Peyer's patch (tissue), 4 donors: Measurements from ENCODE around the gene FCN1. TPM values are rescaled to one million over a fixed set of nuclear protein-coding genes. Genes with fewer than 3 reads are reported as not detected.
A peak's percentile ranks its signal among the peaks of the same experiment; 100 is the strongest.

Experiments used
- DNase-seq, 3 donors: peaks; one replicate each; pipeline ENCODE4 v3.0.0-alpha.2; 2017 to 2019
- H3K27ac ChIP-seq, 4 donors: fragments of 200-600 bp; sonication (generic); one replicate each; pipeline ENCODE4 v1.5.1; 2016 to 2019
- H3K27me3 ChIP-seq, 2 donors: fragments of 200-600 bp; sonication (generic); one replicate each; pipeline ENCODE4 v1.5.1; 2019
- H3K36me3 ChIP-seq, 3 donors: fragments of 200-600 bp; sonication (generic); one replicate each; pipeline ENCODE4 v1.5.1; 2016 to 2019
- H3K4me1 ChIP-seq, 4 donors: fragments of 200-600 bp; sonication (generic); one replicate each; pipeline ENCODE4 v1.5.1; 2016 to 2019
- H3K4me3 ChIP-seq, 4 donors: fragments of 200-600 bp; sonication (generic); 1 replicate in 3 of 4; 2 replicates in 1 of 4; pipeline ENCODE4 v1.5.1; 2016 to 2019; ENCODE audit warnings: mild to moderate bottlenecking in 1 of 4
- H3K9me3 ChIP-seq, 4 donors: fragments of 200-600 bp; sonication (generic); one replicate each; pipeline ENCODE4 v1.5.1; 2016 to 2019; ENCODE audit warnings: mild to moderate bottlenecking in 1 of 4
- CTCF ChIP-seq, 6 experiments: fragments of 450-650 bp in 4 of 6; fragments of 200-600 bp in 2 of 6; sonication (generic) in 1 of 6; IDR thresholded peaks; one replicate each; pipeline ENCODE4 v1.5.1; 2017 to 2019; ENCODE audit warnings: antibody characterized with exemption in 6 of 6, mild to moderate bottlenecking in 3 of 6, moderate library complexity in 1 of 6
- POLR2A ChIP-seq, 2 donors: fragments of 450-650 bp; IDR thresholded peaks; one replicate each; pipeline ENCODE4 v1.5.1; 2017; ENCODE audit warnings: antibody characterized with exemption in 2 of 2, mild to moderate bottlenecking in 2 of 2, moderate library complexity in 2 of 2
- total RNA-seq, 4 donors: library from RNA; depleted of rRNA; stranded (reverse); fragments of >200 nt; gene quantifications; one replicate each; pipeline ENCODE4 v1.1.0, GENCODE V29; 2016

The FCN1 gene
- total RNA-seq, 4 donors from 2014 or later = 2.5 TPM; not detected in 3

- peak in 1 of 3 donors; percentile 40 for DNase-seq
- no peak for TF ChIP-seq CTCF (IDR thresholded peaks at IDR 0.05)
- no peak for TF ChIP-seq POLR2A (IDR thresholded peaks at IDR 0.05)
- H3K27me3 ChIP-seq = no peaks in the 10 kb centered on the region
Observed at GRCh38 chr9:134940236-134941208, 22.8 kb upstream of the FCN1 start.

GRCh38 chr9:134939836-134940235 lies 22.1 kb upstream of the FCN1 start:
- Histone ChIP-seq H3K9me3 (no peaks in the 10 kb centered on the region), H3K27me3 (no peaks in the 10 kb centered on the region), H3K4me3 (no peak overlapping the region), H3K36me3 (no peaks in the 10 kb centered on the region), H3K4me1 (peaks cover 0 to 7% (median 0%) of the 10 kb centered on the region in 4 donors), H3K27ac (no peak overlapping the region)
- no peak for DNase-seq
- TF ChIP-seq POLR2A (IDR thresholded peaks at IDR 0.05) = no peak
- no peak for TF ChIP-seq CTCF (IDR thresholded peaks at IDR 0.05)

More at GRCh38 chr9:134940236-134941208, 22.8 kb upstream of the FCN1 start:
- Histone ChIP-seq H3K36me3 (no peaks in the 10 kb centered on the region), H3K27ac (no peak overlapping the region), H3K4me3 (no peak overlapping the region), H3K9me3 (no peaks in the 10 kb centered on the region), H3K4me1 (peaks cover 0 to 7% (median 0%) of the 10 kb centered on the region in 4 donors)

- no peak for TF ChIP-seq POLR2A (IDR thresholded peaks at IDR 0.05)
- no peak for TF ChIP-seq CTCF (IDR thresholded peaks at IDR 0.05)
- no peaks in the 10 kb centered on the region for H3K36me3 ChIP-seq
- no peaks in the 10 kb centered on the region for H3K27me3 ChIP-seq
Observed at GRCh38 chr9:134939080-134939733, 21.5 kb upstream of the FCN1 start.

GRCh38 chr9:134938346-134939079 lies 20.8 kb upstream of the FCN1 start:
- DNase-seq = peak in 1 of 3 donors; percentile 43
- Histone ChIP-seq H3K27ac (no peak overlapping the region), H3K27me3 (no peaks in the 10 kb centered on the region), H3K36me3 (no peaks in the 10 kb centered on the region), H3K9me3 (no peaks in the 10 kb centered on the region), H3K4me1 (no peaks in the 10 kb centered on the region), H3K4me3 (no peak overlapping the region)
- no peak for TF ChIP-seq CTCF (IDR thresholded peaks at IDR 0.05)
- TF ChIP-seq POLR2A (IDR thresholded peaks at IDR 0.05) = no peak

More at GRCh38 chr9:134939080-134939733, 21.5 kb upstream of the FCN1 start:
- Histone ChIP-seq H3K27ac (no peak overlapping the region), H3K4me1 (peaks cover 0 to 4% (median 0%) of the 10 kb centered on the region in 4 donors), H3K4me3 (no peak overlapping the region), H3K9me3 (no peaks in the 10 kb centered on the region)
- DNase-seq = peak in 1 of 3 donors; percentile 40
